ENCODE data around the gene KMT2A.

KMT2A gene

DNA sequence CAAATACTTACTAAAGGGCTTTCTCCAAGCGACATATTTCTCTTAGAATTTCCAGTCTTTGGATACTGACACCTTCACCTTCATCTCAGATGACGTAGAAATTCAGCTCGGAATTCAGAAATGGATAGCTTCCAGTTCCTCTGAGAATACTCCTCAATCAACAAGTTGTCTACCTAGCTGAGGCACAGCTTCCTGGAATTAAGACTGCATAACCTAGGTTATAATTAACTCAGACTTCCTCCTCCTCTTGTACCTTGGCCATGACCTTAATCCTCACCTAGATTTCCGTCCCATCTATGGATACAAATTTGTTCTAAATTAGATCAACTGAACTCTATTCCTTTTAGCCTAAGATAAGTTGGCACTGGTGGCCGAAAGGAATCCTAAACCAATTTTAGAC lies 17.5 kb upstream of the KMT2A start:
- peaks cover 14 to 29% (median 20%) of the 10 kb centered on the region in 10 experiments; a peak in 19 of 20 replicates for H3K4me1 ChIP-seq
- H3K4me3 ChIP-seq = no peak overlapping the region
- H3K36me3 ChIP-seq = peaks cover 4 to 17% (median 11%) of the 10 kb centered on the region in 11 experiments
- H3K27ac ChIP-seq = no peak overlapping the region
- no peaks in the 10 kb centered on the region for H3K9me3 ChIP-seq (replicated peaks in 1 of 11)
- H3K9ac ChIP-seq = no peak overlapping the region
- H3K27me3 ChIP-seq = no peaks in the 10 kb centered on the region
- H4K20me1 ChIP-seq = peaks cover 0 to 21% (median 0%) of the 10 kb centered on the region in 11 experiments; a peak in 6 of 22 replicates
- H3K4me2 ChIP-seq = no peak overlapping the region
- TF ChIP-seq Cebpa-rat (IDR thresholded peaks at IDR 0.05) = no peak

DNA sequence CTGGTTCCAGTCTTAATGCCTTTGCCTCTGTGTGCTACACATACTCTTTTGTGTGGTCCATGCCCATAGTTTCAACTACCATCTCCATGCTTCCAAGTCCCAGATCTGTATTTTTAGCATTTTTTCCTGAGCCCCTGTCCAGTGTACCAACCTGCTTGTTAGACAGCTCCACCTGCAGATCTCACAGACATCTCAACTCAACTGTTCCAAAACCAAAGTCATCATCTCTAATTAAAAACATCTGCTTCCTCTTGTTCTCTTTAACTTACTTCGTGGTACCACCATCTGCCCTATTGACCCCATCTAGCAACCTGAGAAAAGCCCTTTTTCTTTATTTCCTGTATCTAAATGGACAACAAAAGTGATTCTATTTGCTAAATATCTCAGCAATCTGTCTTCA lies 8.6 kb upstream of the KMT2A start:
- Histone ChIP-seq H3K9me3 (replicated peaks in 1 of 11) (no peaks in the 10 kb centered on the region), H3K27ac (no peak overlapping the region), H3K4me1 (peaks cover 0 to 64% (median 40%) of the 10 kb centered on the region in 10 experiments; a peak in 17 of 20 replicates), H3K4me2 (peak overlapping the region in 9 of 11 experiments; percentile 22 to 77 (median 49); a peak in 17 of 22 replicates), H3K36me3 (no peaks in the 10 kb centered on the region), H3K27me3 (no peaks in the 10 kb centered on the region), H3K4me3 (no peak overlapping the region), H4K20me1 (no peaks in the 10 kb centered on the region), H3K9ac (no peak overlapping the region)
- TF ChIP-seq Cebpa-rat (IDR thresholded peaks at IDR 0.05) = no peak

DNA sequence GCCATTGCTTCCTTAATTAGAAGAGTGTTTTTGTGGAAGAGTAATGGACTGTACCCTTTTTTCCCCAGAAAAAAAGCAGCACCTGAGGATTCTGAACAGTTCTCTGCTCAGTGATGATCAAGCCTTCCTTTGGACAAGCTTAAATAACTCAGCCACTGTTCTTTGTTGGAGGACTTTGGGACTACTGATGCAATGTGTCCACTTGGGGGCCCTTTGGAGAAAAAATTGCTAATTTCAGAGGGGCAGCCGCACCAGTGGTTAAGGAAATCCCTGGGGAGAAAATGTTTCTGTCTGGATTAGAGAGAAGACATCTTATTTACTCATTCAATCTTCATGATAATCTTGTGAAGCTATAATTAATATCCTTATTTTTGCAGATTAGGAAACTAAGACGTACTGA lies 5.3 kb upstream of the KMT2A start:
- no peak for TF ChIP-seq Cebpa-rat (IDR thresholded peaks at IDR 0.05)
- Histone ChIP-seq H3K4me2 (peak overlapping the region in 4 of 11 experiments; percentile 1 to 16 (median 2); a peak in 2 of 22 replicates), H3K4me3 (no peak overlapping the region), H3K27me3 (no peaks in the 10 kb centered on the region), H3K9ac (no peak overlapping the region), H3K27ac (no peak overlapping the region), H3K4me1 (peaks cover 5 to 50% (median 33%) of the 10 kb centered on the region in 10 experiments), H4K20me1 (no peaks in the 10 kb centered on the region), H3K36me3 (no peaks in the 10 kb centered on the region), H3K9me3 (replicated peaks in 1 of 11) (no peaks in the 10 kb centered on the region)

DNA sequence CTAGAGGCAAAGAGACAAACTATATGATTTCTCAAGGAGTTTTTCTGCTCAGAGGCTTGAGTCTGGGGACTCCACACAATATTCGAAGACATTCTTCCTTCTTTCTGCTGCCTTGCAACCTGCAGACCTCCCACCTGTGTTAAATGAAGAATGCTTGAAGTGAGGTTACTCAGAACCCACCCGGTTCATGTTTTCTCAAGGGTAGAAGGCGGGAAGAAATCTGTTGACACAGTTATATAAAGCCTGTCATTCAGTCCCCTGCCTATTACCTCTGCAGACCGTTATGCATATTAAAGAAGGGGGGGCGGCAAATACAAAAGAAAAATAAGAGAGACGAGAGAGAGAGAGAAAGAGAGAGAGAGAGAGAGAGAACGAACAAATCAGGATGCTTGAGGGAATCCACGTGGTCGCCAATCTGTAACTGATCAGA lies 2.2 kb upstream of the KMT2A start:
- Histone ChIP-seq H3K9ac (peak overlapping the region; percentile 53 to 95 (median 93); a peak in 16 of 22 replicates), H3K4me2 (peak overlapping the region; percentile 91 to 100 (median 99)), H3K27me3 (no peaks in the 10 kb centered on the region), H3K4me3 (peak overlapping the region; percentile 95 to 100 (median 98)), H3K9me3 (replicated peaks in 1 of 11) (no peaks in the 10 kb centered on the region), H3K4me1 (peaks cover 10 to 32% (median 26%) of the 10 kb centered on the region in 10 experiments), H3K27ac (peak overlapping the region in 3 of 11 experiments; percentile 71 to 89 (median 88); a peak in 7 of 22 replicates), H3K36me3 (peaks cover 0 to 1% (median 0%) of the 10 kb centered on the region in 11 experiments; a peak in 2 of 22 replicates), H4K20me1 (peaks cover 17 to 26% (median 22%) of the 10 kb centered on the region in 11 experiments; a peak in 21 of 22 replicates)
- no peak for TF ChIP-seq Cebpa-rat (IDR thresholded peaks at IDR 0.05)

DNA sequence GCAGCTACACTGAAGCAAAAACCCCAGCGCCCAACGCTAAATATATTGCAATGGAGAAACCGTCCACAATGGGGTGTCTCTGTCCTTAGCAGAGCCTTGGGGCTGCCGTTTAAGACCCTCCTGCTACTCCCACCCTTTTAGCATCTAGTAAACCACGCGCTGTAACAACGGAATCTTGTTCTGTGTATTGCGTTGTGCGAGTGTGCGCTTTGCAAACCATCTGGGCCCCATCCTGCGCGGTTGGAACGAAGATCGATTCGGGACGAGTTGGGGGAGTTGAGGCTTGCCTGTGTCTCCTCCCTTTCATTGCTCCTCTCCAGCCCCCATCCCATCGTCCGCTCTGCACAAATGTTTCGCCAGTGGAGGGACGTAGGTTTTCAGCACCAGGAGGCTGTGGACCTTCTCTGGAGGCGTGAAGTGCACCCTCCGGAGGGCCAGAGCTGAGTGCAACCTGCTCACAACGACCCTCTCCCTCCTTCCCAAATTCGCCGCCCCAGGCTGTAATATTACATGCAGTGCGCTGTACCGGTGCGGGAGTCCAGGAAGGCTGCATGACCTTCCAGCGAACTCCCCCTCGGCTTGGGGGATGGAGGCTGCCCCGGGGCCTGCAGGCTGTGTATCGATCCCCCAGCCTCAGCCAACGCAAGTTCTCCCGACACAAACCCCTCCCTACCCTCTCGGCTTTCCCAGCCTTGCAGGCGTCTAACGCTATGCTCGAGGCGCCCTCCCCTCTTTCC lies 1.6 kb upstream of the KMT2A start:
- Histone ChIP-seq H3K27me3 (no peaks in the 10 kb centered on the region), H3K4me1 (peaks cover 16 to 37% (median 32%) of the 10 kb centered on the region in 10 experiments), H4K20me1 (peaks cover 23 to 32% (median 28%) of the 10 kb centered on the region in 11 experiments; a peak in 21 of 22 replicates), H3K9ac (peak overlapping the region; percentile 53 to 95 (median 93); a peak in 21 of 22 replicates), H3K4me2 (peak overlapping the region; percentile 91 to 100 (median 99)), H3K36me3 (peaks cover 0 to 7% (median 0%) of the 10 kb centered on the region in 11 experiments; a peak in 3 of 22 replicates), H3K27ac (peak overlapping the region in 8 of 11 experiments; percentile 71 to 90 (median 88); a peak in 16 of 22 replicates), H3K9me3 (replicated peaks in 1 of 11) (no peaks in the 10 kb centered on the region), H3K4me3 (peak overlapping the region; percentile 95 to 100 (median 98))
- TF ChIP-seq Cebpa-rat (IDR thresholded peaks at IDR 0.05) = no peak

DNA sequence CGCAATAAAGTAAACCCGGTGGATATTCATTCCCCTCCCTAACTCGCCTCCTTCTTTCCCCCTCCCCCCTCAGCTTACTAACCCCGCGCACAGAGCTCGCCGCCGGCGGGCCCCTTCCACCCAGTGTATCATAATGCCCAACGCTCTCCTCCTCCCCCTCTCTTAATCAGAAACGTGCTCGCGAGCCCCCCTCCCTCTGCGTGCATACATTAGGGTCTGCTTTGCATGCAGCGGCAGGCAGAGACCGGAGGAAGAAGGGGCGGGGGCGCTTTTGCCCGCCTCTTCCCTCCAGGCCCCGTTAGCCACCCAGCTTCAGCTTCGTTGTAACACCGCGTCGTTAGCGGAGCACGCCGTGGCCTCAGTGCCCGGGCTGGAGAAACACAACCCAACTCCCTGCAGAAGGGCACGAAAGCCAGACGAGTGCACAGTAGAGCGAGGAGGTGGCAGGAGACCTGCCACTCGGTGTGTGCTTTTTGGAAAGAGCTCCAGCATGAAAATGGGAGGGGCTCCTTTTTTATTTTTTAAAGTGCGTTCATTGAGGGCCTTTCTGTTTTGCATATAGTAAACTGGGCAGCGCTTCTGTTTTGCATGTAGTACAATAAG lies 901 bp upstream of the KMT2A start:
- Histone ChIP-seq H3K27me3 (no peaks in the 10 kb centered on the region), H3K4me2 (peak overlapping the region; percentile 91 to 100 (median 99)), H3K9me3 (replicated peaks in 1 of 11) (no peaks in the 10 kb centered on the region), H3K4me3 (peak overlapping the region; percentile 95 to 100 (median 98)), H3K36me3 (peaks cover 0 to 14% (median 0%) of the 10 kb centered on the region in 11 experiments; a peak in 4 of 22 replicates), H3K9ac (peak overlapping the region; percentile 53 to 95 (median 93)), H4K20me1 (peaks cover 29 to 38% (median 35%) of the 10 kb centered on the region in 11 experiments), H3K4me1 (peaks cover 22 to 44% (median 39%) of the 10 kb centered on the region in 10 experiments), H3K27ac (peak overlapping the region; percentile 38 to 90 (median 88); a peak in 21 of 22 replicates)
- TF ChIP-seq Cebpa-rat (IDR thresholded peaks at IDR 0.05) = no peak

DNA sequence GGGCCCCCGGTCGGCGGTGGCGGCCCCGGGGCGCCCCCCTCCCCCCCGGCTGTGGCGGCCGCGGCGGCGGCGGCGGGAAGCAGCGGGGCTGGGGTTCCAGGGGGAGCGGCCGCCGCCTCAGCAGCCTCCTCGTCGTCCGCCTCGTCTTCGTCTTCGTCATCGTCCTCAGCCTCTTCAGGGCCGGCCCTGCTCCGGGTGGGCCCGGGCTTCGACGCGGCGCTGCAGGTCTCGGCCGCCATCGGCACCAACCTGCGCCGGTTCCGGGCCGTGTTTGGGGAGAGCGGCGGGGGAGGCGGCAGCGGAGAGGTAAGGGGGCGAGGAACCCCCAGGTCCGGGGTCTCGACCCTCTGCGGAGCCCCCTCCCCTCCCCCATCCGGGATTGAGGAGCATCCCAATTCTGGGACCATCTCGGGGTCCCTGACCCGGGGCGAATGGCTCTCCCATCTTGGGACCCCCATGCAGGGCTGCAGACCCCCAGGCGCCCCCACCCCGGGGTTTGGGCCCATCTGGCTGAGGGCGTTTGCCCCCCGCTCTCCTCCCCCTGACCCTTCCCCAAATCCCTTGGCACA lies 431 bp downstream of the KMT2A start:
- H3K9me3 ChIP-seq (replicated peaks in 1 of 11) = no peaks in the 10 kb centered on the region
- peak overlapping the region; percentile 89 to 95 (median 93) for H3K9ac ChIP-seq
- peaks cover 0 to 27% (median 2%) of the 10 kb centered on the region in 11 experiments; a peak in 9 of 22 replicates for H3K36me3 ChIP-seq
- peak overlapping the region; percentile 72 to 90 (median 88) for H3K27ac ChIP-seq
- H3K27me3 ChIP-seq = no peaks in the 10 kb centered on the region
- H3K4me3 ChIP-seq = peak overlapping the region; percentile 95 to 100 (median 98)
- peaks cover 43 to 52% (median 48%) of the 10 kb centered on the region in 11 experiments for H4K20me1 ChIP-seq
- TF ChIP-seq Cebpa-rat (IDR thresholded peaks at IDR 0.05) = no peak
- peak overlapping the region; percentile 86 to 97 (median 94) for H3K4me2 ChIP-seq
- H3K4me1 ChIP-seq = peaks cover 36 to 49% (median 46%) of the 10 kb centered on the region in 10 experiments

DNA sequence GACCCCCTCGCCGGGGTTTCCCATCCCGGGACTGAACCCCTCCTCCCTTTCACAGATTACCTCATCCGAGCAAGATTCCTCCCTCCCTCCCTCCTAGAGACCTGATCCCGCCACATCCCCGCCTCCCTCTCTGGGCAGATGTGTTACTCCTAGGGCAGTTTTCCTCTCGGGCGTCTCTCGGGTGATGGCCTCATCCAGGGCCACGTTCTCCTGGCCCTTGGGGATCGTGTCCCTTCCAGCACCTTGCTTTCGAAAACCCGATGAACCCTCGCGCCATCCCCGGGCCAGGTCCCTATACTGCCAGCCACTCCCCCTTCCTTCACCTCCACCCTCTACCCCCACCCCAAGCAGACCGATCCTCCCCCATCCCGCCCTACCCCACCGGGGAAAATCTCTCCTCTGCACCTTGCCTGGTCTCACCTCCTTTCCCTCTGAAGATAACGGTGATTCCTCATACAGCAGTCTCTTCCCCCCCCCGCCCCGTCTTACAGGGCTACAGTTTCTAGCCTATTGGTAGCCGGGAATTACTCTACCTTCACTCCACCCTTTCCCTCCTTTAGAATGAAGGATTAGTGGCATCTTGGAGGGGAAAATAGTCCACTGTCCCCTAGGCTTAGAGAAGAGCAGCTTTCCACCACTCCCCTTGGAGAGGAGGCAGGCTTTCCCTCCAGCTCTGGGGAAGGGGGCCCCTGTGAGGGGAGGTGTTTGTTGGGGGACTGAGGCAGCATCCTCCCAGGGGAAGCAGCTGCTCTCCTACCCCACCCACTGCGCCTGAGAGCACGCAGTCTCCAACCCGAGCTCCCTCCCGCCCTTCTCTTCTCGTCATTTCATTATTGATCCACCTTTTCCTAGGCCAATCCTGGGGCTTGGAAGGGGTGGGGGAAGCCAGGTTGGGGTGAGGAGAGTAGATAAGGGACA lies 1.2 kb downstream of the KMT2A start:
- Histone ChIP-seq H3K4me1 (peaks cover 40 to 54% (median 51%) of the 10 kb centered on the region in 10 experiments), H3K4me3 (peak overlapping the region; percentile 95 to 100 (median 98)), H3K27ac (peak overlapping the region; percentile 72 to 90 (median 88)), H3K9me3 (replicated peaks in 1 of 11) (no peaks in the 10 kb centered on the region), H3K36me3 (peaks cover 0 to 35% (median 9%) of the 10 kb centered on the region in 11 experiments; a peak in 9 of 22 replicates), H3K9ac (peak overlapping the region; percentile 89 to 95 (median 93)), H3K27me3 (no peaks in the 10 kb centered on the region), H4K20me1 (peaks cover 50 to 59% (median 56%) of the 10 kb centered on the region in 11 experiments), H3K4me2 (peak overlapping the region; percentile 86 to 97 (median 94))
- TF ChIP-seq Cebpa-rat (IDR thresholded peaks at IDR 0.05) = no peak

All from BLaER1 treated with 17β-estradiol and CSF1 and Interleukin-3, amounts not matched to agents 10 nM and 100 nM (cell line).